ENCODE measurements around the gene DSC2.
"Not testable (repeated sequence)": the region's sequence is repeated elsewhere in the genome, so short reads cannot be mapped to it uniquely, and the experiment has no call there.

DSC2 gene

GRCh38 chr18:31102025-31102684, at the start of gene DSC2:
TSS of gene DSC2 (minus strand) at chr18:31102421. CDS start at chr18:31101971, 450 bp downstream.
- DNase-seq: no peak

- DNase-seq: no peak
Observed at GRCh38 chr18:31149351-31149750, 47.1 kb upstream of the DSC2 start.

GRCh38 chr18:31148600-31148999, 46.4 kb upstream of the DSC2 start:
- no peak for DNase-seq

- no peak for DNase-seq
Observed at GRCh38 chr18:31146809-31147208, 44.6 kb upstream of the DSC2 start.

GRCh38 chr18:31143025-31143424, 40.8 kb upstream of the DSC2 start:
- no peak for DNase-seq

GRCh38 chr18:31138709-31139108, 36.5 kb upstream of the DSC2 start:
- DNase-seq: no peak

GRCh38 chr18:31134988-31135529, 32.8 kb upstream of the DSC2 start:
- no peak for DNase-seq

- DNase-seq: no peak
Observed at GRCh38 chr18:31129398-31130115, 27.3 kb upstream of the DSC2 start.

GRCh38 chr18:31125878-31126277, 23.7 kb upstream of the DSC2 start:
- no peak for DNase-seq

GRCh38 chr18:31123125-31123524, 20.9 kb upstream of the DSC2 start:
- DNase-seq: not testable (repeated sequence)

- DNase-seq: no peak
Observed at GRCh38 chr18:31120594-31120993, 18.4 kb upstream of the DSC2 start.

GRCh38 chr18:31116853-31117595, 14.8 kb upstream of the DSC2 start:
- no peak for DNase-seq

GRCh38 chr18:31112804-31113203, 10.6 kb upstream of the DSC2 start:
- no peak for DNase-seq

GRCh38 chr18:31105733-31106132, 3.5 kb upstream of the DSC2 start:
- no peak for DNase-seq

GRCh38 chr18:31104444-31104843, 2.2 kb upstream of the DSC2 start:
- no peak for DNase-seq

GRCh38 chr18:31103423-31103822, 1.2 kb upstream of the DSC2 start:
- DNase-seq: no peak

GRCh38 chr18:31102941-31103340, 720 bp upstream of the DSC2 start:
- no peak for DNase-seq

- no peak for DNase-seq
Observed at GRCh38 chr18:31101183-31102024, 817 bp downstream of the DSC2 start.

GRCh38 chr18:31100436-31101182, 1.6 kb downstream of the DSC2 start:
- DNase-seq: no peak

GRCh38 chr18:31099450-31100230, 2.6 kb downstream of the DSC2 start:
- no peak for DNase-seq

- DNase-seq: no peak
Observed at GRCh38 chr18:31098878-31099277, 3.3 kb downstream of the DSC2 start.
